GM06990 (cell line): ENCODE measurements around the gene APBB1IP.

Experiments
- DNase-seq: peaks from one replicate; pipeline ENCODE4 v3.0.0-alpha.2; 2011; ENCODE audit not compliant: insufficient read length; ENCODE audit errors: extremely low read depth
- H3K27me3 ChIP-seq: replicated peaks from 2 replicates; pipeline ENCODE4 v1.6.0; 2011; ENCODE audit warnings: low read length; ENCODE audit not compliant: control insufficient read depth, insufficient read depth
- H3K36me3 ChIP-seq: 2 replicates; pipeline ENCODE4 v1.5.1; 2011; ENCODE audit warnings: low read length; ENCODE audit not compliant: control insufficient read depth, insufficient read depth
- H3K4me3 ChIP-seq: replicated peaks from 2 replicates; pipeline ENCODE4 v1.5.1; 2011; ENCODE audit warnings: low read depth, mild to moderate bottlenecking, control low read depth, low read length
- TF ChIP-seq, protein P1 (sequence below): IDR thresholded peaks from 2 replicates; pipeline ENCODE4 v1.5.1; 2011; ENCODE audit warnings: low read length, control low read depth, mild to moderate bottlenecking, inconsistent platforms; ENCODE audit not compliant: insufficient read depth, poor library complexity, severe bottlenecking

Gene APBB1IP

DNA sequence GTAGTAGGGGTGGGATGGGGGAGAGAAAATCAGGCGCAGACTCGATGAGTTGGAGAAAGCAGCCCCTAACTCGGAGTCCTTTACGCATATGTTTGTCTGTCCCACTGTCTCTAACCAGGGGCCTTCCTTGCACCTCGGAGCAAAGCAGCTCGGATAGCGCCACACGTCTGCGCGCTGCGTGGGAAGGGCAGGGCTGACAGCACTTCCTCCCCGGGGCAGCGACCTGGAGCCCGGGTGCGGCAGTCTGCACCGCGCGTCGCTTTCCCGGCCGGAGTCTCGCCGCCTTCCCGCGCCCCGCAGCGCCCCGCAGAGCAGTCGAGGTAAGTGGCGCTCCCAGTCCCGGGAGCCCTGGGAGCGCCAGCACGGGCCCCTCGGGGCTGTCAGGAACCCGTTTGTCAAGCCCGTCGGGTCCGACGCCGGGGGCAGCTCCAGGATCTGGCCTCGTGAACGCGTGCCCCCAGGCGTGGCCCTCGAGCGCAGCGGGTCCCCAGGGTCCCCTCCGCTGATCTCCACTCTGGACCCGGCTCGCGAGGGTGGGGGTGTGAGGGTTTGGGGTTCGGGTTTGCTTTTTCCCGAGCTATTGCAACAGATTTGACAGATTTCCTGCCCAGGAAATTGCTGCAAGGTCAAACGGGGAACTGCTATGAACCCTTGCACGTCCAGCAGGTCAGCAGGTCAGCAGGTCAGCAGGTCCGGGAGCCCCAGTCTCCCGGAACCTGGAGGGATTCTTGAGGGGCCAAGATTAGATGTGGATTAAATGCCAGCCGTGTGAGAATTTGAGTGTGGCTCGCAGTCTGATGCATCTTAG lies 597 bp downstream of the APBB1IP start:
- peak overlapping the region; percentile 74 for H3K4me3 ChIP-seq
- H3K27me3 ChIP-seq = no peaks in the 10 kb centered on the region
- peak; percentile 75 for DNase-seq
- no peaks in the 10 kb centered on the region for H3K36me3 ChIP-seq
- TF ChIP-seq, protein P1, sequence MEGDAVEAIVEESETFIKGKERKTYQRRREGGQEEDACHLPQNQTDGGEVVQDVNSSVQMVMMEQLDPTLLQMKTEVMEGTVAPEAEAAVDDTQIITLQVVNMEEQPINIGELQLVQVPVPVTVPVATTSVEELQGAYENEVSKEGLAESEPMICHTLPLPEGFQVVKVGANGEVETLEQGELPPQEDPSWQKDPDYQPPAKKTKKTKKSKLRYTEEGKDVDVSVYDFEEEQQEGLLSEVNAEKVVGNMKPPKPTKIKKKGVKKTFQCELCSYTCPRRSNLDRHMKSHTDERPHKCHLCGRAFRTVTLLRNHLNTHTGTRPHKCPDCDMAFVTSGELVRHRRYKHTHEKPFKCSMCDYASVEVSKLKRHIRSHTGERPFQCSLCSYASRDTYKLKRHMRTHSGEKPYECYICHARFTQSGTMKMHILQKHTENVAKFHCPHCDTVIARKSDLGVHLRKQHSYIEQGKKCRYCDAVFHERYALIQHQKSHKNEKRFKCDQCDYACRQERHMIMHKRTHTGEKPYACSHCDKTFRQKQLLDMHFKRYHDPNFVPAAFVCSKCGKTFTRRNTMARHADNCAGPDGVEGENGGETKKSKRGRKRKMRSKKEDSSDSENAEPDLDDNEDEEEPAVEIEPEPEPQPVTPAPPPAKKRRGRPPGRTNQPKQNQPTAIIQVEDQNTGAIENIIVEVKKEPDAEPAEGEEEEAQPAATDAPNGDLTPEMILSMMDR = no peak

DNA sequence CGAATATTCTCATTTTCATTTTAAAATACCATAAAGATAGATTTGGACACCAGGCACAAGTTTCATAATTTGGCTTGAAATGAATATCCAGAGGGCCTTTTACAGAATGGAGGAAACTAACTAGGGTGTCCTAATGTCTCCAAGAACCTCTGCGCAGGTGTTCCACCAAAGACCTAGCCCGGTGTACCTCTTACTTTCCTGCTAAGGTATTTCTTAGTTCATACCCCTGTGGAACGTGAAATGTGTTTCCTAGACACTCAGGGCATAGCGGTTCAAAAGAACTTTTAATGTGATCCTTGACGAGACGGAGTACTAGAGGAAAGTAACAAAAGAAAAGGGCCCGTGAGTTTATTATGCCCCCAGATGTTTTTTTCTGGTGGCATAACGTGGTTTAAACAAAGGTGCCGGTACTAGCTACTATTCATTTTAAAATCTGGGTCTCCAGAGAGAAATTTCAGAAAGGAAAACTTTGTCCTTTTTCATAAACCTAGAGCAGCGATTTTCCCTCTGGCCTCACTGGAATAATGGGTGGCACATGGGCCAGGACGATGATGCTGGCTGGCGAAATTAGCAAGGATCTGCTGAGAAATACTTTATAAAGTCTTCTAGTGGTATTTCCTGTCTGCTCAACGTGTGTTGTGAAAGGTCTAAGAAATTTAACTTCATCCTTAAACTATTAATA lies 1.4 kb downstream of the APBB1IP start:
- Histone ChIP-seq H3K36me3 (no peaks in the 10 kb centered on the region), H3K27me3 (no peaks in the 10 kb centered on the region), H3K4me3 (peak overlapping the region; percentile 74)
- no peak for DNase-seq
- TF ChIP-seq, protein P1 = no peak

DNA sequence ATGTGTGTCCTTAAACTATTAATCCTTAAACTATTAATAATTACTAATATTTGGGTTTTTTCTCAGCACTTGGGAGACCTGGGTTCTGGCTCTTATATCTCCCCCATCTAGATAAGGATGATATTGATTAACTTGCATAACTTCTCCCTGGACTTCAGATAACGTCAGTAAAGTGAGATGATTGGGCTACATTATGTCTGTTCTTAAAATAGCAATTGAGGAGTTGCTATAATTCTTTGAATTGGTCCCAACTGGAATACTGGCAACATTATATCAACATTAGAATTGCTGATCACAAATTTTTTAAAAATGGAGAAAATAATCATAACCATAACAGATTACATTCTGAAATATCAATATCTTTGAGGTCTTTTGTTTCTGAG lies 1.9 kb downstream of the APBB1IP start:
- Histone ChIP-seq H3K27me3 (no peaks in the 10 kb centered on the region), H3K4me3 (peak overlapping the region; percentile 74), H3K36me3 (no peaks in the 10 kb centered on the region)
- TF ChIP-seq, protein P1 = no peak
- DNase-seq = no peak

DNA sequence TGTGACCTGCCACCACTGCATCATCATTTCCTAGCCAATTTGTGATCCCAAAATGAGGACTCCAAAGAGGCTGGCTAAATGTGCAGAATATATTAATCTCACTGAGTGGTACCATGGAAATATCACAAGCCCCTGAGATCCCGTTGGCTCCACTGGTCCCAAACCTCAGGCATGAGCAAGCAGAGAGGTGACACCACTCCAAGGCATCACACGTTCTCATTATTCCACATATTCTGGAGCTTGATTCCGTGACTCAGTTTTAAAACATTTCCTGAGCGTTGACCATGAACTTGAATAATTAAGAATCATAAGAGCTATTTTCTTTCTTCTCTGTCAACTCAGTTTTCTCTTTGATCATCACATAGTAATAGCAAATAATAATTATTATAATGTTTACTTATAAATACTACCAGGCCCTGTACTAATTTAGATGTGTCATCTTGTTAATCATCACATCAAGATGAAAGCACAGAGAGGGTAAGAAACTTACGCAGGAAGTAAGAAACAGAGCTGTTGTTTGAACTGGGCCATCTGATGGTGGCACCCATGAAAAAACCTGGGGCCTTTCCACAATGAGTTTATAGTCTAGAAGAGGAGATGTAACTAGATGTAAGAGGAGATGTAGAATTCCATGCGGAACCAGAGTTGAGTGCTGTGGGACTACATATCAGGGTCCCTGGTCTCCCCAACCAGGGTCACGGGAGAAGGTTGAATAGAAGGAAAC lies 3.5 kb downstream of the APBB1IP start:
- DNase-seq = no peak
- H3K36me3 ChIP-seq = no peaks in the 10 kb centered on the region
- H3K27me3 ChIP-seq = no peaks in the 10 kb centered on the region
- TF ChIP-seq, protein P1 = no peak
- peak overlapping the region; percentile 28 for H3K4me3 ChIP-seq

DNA sequence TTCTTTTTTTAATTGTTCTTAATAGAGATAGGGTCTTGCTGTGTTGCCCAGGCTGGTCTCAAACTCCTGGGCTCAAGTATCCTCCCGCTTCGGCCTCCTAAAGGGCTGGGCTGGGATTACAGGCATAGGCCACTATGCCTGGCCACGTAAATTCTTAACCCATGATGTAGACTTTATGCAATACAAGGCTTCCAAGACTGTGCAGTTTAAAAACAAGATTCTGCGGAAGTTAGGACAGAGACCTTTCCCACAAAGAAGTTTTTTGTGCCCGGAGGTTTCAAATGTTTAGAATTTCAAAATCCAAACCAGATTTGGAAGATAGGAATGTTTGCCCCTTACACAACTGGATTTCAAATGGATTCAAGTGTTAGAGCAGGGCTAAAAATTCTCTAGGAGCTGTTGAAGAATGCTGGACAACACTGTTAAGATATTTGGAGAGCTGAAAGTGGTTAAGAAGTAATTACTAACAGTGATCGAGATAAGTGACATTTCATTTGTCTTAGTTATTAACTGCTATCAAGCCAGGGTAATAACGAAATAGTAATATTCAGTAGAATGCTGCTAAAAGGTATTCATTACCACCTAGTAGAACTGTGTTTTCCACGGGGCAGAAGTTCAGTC lies 7.4 kb downstream of the APBB1IP start:
- DNase-seq = no peak
- Histone ChIP-seq H3K27me3 (no peaks in the 10 kb centered on the region), H3K36me3 (no peaks in the 10 kb centered on the region), H3K4me3 (no peak overlapping the region)
- TF ChIP-seq, protein P1 = no peak
